AG10803 (cell line): ENCODE results near the gene TNKS1BP1.

Experiments
- DNase-seq: peaks from one replicate; pipeline ENCODE4 v3.0.0; 2010; ENCODE audit warnings: low read depth
- H3K4me3 ChIP-seq: 2 replicates; pipeline ENCODE4 v1.5.1; 2011; ENCODE audit warnings: mild to moderate bottlenecking, low read length, control low read depth
- CTCF ChIP-seq: conservative IDR thresholded peaks from 2 replicates; pipeline ENCODE4 v1.5.1; 2011; ENCODE audit warnings: mild to moderate bottlenecking, low read length, control low read depth, inconsistent platforms

Gene TNKS1BP1

GRCh38 chr11:57358991-57359390, 34.2 kb upstream of the TNKS1BP1 start:
- no peak for TF ChIP-seq CTCF
- no peak for DNase-seq
- H3K4me3 ChIP-seq = no peak overlapping the region

GRCh38 chr11:57358543-57358961, 33.8 kb upstream of the TNKS1BP1 start:
- H3K4me3 ChIP-seq = no peak overlapping the region
- DNase-seq = no peak
- TF ChIP-seq CTCF = no peak

- peak; percentile 61 for DNase-seq
- TF ChIP-seq CTCF = no peak
- no peak overlapping the region for H3K4me3 ChIP-seq
Observed at GRCh38 chr11:57357856-57358255, 33.1 kb upstream of the TNKS1BP1 start.

- H3K4me3 ChIP-seq = no peak overlapping the region
- DNase-seq = no peak
- TF ChIP-seq CTCF = no peak
Observed at GRCh38 chr11:57357310-57357709, 32.6 kb upstream of the TNKS1BP1 start.

- no peak for DNase-seq
- no peak overlapping the region for H3K4me3 ChIP-seq
- no peak for TF ChIP-seq CTCF
Observed at GRCh38 chr11:57356268-57356667, 31.5 kb upstream of the TNKS1BP1 start.

- DNase-seq = no peak
- no peak overlapping the region for H3K4me3 ChIP-seq
- no peak for TF ChIP-seq CTCF
Observed at GRCh38 chr11:57354699-57355098, 29.9 kb upstream of the TNKS1BP1 start.

GRCh38 chr11:57353852-57354251, 29.1 kb upstream of the TNKS1BP1 start:
- no peak for TF ChIP-seq CTCF
- H3K4me3 ChIP-seq = no peak overlapping the region
- DNase-seq = no peak
